ENCODE data around the gene TRAIP.
A peak's percentile ranks its signal among the peaks of the same experiment; 100 is the strongest.

TRAIP gene

DNA sequence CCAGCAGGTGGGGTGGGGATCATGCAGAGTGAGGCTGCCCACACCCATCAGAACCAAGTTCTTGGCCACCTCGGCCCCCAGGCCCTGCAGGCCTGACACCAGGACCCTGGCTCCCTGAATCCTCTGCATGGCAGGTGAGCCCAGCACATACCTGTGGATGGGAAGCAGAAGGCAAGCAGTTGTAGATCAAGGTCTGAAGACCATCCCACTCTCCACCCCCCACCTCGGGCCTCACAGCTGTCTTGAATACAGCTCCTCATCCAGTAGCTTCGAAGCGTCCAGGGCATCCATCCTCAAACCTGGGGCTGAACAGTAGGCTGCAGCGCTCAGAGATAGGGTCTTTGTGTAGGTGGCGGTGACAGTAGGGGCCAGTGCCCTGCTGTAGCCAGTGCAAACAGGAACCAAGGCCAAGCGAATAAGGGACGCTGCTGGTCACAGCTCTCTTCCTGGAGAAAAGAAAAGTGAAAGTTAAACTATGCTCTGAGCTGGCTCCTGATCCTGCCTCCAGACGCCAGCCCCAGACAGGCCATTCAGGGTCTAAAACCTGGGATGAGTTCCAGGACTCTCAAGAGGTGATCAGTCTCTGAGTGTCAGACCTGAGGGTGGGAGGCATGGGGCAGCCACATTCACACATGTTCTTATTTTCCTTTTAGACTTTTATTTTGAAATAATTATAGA lies 42.7 kb downstream of the TRAIP start, which contains the start of gene UBA7:
Gene UBA7, minus strand, starts transcription at position 457 of the 678 bp plus-strand sequence. Its CDS starts 166 bp downstream, at position 291.
- no peak for DNase-seq

DNA sequence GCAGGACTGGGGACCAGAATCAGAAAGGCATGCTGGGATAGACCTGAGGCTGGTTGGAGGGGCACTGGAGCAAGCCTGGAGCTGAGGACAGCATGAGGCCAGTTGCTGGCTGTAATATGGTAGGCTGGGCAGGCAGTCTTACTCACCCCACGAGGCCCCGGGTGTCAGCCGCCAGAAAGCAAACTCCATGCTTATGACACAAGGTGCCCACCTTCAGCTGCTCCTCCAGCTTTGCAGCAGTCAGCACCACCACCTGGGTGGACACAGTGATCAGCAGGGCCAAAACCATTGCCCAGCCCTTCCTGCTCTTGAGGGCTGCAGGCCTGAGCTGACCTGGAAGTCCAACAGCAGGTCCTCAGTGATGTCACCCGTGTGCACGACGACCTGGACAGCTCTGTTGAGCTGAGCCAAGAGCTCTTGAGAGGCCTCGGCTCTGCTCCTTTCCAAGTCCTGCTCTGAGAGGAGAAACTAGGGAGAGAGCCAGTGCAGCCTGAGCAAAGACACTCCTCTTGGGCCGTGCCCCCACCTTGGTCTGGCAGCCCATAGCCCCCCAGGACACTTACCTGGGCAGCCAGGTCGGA lies 43.4 kb downstream of the TRAIP start:
- no peak for DNase-seq

DNA sequence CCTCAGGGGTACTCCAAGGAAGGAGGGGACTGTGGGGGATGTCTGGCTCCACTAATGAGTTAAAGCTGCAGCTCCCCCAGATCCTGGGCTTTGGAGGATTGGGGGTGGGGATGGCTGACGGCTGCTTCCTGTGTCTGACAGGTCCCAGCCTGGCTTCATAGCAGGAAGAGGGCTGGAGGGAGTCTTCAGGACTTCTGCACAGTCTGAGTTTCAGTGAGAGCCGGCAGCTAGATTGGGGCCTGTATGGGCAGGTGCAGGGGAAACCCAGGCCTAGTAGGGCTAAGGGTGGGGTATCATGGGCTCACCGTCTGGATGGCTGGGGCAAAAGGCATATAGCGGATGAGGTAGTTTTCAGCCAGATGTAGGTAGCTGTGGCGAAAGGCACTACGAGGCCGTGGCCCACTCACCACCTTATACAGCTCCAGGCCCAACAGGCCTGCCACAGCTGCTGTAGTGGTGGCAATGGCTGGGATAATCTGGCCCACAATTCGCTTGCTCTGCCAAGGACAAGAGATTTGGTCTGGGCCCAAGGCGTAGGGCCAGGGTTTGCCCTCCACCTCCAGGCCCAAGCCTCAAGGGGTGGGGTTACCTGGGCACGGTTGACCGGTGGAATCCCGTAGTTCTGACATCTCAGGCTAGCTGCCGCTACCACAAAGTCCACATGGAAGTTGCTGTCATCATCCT lies 48.8 kb downstream of the TRAIP start:
- DNase-seq = no peak

GRCh38 chr3:49806850-49807249 lies 49.5 kb downstream of the TRAIP start:
- no peak for DNase-seq

DNA sequence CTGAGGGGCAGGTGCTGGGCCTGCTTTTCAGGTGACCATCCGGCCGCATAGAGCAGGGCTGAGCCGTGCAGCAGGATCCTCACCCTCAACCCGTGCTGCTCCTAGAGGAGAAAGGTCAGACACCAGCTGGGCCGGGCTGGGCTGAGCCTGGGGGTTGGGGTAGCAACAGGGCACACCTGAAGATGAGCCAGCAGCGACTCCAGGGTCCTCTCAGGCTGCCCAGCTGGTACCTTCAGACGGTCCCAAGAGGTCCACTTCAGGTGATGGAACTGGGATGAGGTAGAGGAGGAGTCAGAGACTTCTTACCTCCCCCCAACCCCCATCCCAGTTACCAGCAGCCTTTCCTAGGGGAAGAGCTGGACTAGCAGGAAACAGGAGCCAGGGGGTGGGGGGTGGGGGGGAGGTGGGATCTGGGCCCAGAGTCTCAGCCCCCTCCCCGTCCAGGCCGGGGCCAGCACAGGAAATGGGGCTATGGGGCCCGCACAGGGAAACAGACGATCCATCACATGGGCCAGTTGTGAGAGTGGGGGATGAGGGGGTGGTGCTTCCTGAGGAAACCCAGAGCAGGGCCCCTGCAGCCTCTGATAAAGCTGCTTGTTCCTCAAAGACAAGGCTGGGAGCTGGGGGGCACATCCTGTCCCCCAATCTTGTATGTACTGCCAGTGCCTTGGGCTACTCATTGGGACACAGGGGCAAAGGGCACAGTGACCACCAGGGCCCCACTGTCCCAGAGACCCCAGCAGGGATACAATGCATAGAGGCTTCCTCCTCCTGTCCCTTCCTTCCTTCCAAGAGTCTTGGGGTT lies 50.3 kb downstream of the TRAIP start:
- no peak for DNase-seq

GRCh38 chr3:49805367-49805782 lies 51.0 kb downstream of the TRAIP start:
- peak; percentile 3 for DNase-seq

DNA sequence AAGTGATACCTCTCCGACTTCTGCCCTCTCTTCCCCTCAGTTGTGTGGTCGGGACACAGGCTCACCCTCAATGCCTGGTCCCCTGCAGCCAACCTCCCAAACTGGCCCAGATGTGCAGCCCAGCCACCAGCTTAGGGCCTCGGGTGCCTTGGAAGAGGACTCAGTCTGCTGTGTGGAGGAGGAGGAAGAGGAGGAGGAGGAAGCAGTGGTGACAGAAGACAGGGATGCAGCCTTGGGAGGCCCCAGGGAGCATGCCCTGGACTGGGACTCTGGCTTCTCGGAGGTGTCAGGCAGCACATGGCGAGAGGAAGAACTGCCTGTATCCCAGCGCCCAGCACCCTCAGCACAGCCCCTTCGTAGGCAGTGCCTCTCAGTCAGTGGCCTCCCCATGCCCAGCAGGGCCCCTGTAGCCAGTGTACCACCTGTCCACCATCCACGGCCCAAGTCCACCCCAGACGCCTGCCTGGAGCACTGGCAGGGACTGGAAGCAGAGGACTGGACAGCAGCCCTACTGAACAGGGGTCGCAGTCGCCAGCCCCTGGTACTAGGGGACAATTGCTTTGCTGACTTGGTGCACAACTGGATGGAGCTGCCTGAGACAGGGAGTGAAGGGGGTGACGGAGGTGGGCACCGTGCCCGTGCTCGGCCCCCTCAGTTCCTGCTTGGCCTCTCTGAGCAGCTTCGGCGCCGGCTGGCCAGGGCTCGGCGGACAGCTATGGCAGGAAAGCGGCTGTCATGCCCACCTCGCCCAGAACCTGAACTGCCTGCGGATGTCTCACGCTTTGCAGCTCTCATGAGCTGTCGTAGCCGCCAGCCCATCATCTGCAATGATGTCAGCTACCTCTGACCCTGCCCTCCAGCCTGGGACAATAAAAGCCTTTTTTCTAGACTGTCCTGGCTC lies 52.0 kb downstream of the TRAIP start:
- DNase-seq = no peak

DNA sequence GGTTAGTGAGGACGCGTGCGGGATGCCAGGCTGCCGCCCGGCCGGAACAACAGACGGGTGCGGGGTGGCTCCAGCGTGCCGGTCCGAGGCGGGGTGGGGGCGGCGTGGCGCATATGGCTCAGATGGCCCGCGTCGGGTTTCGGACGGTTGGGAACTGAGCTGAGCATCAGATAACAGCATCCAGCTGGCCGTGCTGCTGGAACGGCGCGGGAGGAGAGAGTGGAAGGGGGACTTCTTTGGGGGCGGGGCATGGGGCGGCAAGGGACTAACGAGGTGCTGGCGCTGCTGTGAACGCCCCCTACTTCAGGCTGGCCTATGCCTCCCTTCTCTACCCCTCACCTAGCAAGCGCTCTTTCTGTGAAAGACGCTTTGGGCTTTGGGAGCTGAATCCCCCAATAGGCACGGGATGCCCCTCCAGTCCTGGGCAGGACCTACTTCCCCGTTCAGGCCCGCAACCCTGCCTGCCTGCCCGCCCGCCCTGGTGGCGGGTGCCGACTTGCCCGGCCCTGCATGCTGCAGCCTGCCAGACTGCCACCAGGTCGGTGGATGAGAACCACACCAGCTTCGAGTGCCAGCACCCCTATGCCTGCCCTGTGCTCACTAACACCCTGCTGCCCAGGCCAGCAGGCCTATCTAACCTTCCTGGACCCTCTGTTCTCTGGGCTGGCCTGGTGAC lies 52.8 kb downstream of the TRAIP start:
- DNase-seq = no peak

DNA sequence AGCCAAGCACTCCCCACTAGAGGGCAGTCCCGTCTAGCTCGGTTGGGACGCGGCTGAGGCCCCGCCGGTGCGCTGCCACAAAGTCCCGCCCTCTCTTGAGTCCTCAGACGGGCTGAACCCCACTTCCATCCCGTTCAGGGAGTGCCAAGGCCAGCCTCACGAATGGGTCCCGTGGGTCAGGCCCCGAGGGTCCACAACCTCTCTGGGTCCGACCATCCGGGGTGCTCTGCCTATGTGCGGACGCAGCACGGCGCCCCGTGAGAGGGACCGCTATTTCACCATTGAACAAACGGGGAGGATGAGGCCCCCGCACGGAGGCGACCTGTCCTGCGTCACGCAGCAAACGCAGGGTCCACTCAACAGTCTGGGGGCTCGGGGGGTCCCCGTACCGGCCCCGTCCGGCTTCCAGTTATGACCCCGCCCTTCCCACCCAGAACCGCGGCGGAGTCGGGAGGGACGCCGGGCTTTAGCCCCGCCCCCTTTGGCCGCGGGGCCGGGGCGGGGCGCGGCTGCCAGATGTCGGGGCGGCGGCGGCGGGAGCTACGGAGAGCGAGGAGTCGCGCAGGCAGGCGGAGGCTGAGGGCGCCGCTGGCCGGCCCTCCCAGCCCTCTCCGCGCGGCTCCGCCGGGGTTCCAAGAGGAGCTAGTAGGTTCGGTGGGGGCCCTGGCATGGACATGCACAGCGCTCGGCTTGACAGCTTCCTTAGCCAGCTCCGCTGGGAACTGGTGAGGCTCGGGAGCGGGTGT lies 53.5 kb downstream of the TRAIP start, which contains the start of gene INKA1:
Gene INKA1, plus strand, starts transcription at position 543 of the 746 bp plus-strand sequence. Its CDS starts 132 bp downstream, at position 675.
- DNase-seq = peak; percentile 26

- no peak for DNase-seq
These were observed 55.2 kb downstream of the TRAIP start for GRCh38 chr3:49801160-49801559.

GRCh38 chr3:49799761-49800160 lies 56.6 kb downstream of the TRAIP start, which contains the start of gene CDHR4:
Gene CDHR4 (minus strand): TSS chr3:49799873. CDS start chr3:49799812, 61 bp downstream.
- no peak for DNase-seq

- DNase-seq = no peak
These were observed 57.3 kb downstream of the TRAIP start for GRCh38 chr3:49799105-49799504.

- DNase-seq = no peak
These were observed 61.1 kb downstream of the TRAIP start for GRCh38 chr3:49794926-49795905.

- no peak for DNase-seq
These were observed 61.9 kb downstream of the TRAIP start for GRCh38 chr3:49794431-49794830.

GRCh38 chr3:49793486-49794085 lies 62.8 kb downstream of the TRAIP start:
- no peak for DNase-seq

GRCh38 chr3:49792371-49793150 lies 63.8 kb downstream of the TRAIP start:
- DNase-seq = no peak

GRCh38 chr3:49791571-49791970 lies 64.8 kb downstream of the TRAIP start:
- DNase-seq = no peak

All from NCI-H526 treated with DMSO at 0.1 percent for 48 hours (cell line).